ENCODE data around the gene OASL. TPM values are rescaled to one million over a fixed set of nuclear protein-coding genes. Genes with fewer than 3 reads are reported as not detected.
"Not testable (repeated sequence)": the region's sequence is repeated elsewhere in the genome, so short reads cannot be mapped to it uniquely, and the experiment has no call there.

Gene OASL
- total RNA-seq, 3 donors from 2014 or later (not counting 1 experiment from before 2014, with no cell fraction given) = 7.5 to 48.0 (median 35.2) TPM

- Histone ChIP-seq H3K27me3 (ENCODE audit: control insufficient read depth, insufficient read depth, low read length) (no peaks in the 10 kb centered on the region), H3K27ac (ENCODE audit: low read length) (no peak overlapping the region), H3K4me3 (ENCODE audit: low read length) (no peak overlapping the region), H3K9me3 (ENCODE audit: control insufficient read depth, insufficient read depth, low read length) (no peaks in the 10 kb centered on the region), H3K36me3 (ENCODE audit: control insufficient read depth, insufficient read depth, low read length) (no peaks in the 10 kb centered on the region), H3K4me1 (ENCODE audit: control insufficient read depth, insufficient read depth, low read length) (no peaks in the 10 kb centered on the region)
- H3K9me3 Mint-ChIP-seq = no peaks in the 10 kb centered on the region
- ATAC-seq (no peak), DNase-seq (no peak)
- H3K36me3 Mint-ChIP-seq = no peaks in the 10 kb centered on the region
- no peak overlapping the region for H3K27ac Mint-ChIP-seq
- 92% methylated on average over 11 of the region's 11 CpGs for WGBS (ENCODE audit: insufficient coverage)
- intact Hi-C loops (cut with micrococcal nuclease) = no loop called here
- TF ChIP-seq CTCF (IDR thresholded peaks at IDR 0.05) = no peak
- H3K27me3 Mint-ChIP-seq (ENCODE audit: low read depth in 2 of 2) = peaks cover 0 to 4% of the 10 kb centered on the region in 2 donors
- H3K4me1 Mint-ChIP-seq = no peaks in the 10 kb centered on the region
- H3K4me3 Mint-ChIP-seq = no peak overlapping the region
Observed at GRCh38 chr12:121053706-121054105, 14.7 kb upstream of the OASL start.

- WGBS (ENCODE audit: insufficient coverage) = 67% methylated on average over 1 of the region's 2 CpGs
- no peaks in the 10 kb centered on the region for H3K36me3 ChIP-seq (ENCODE audit: control insufficient read depth, insufficient read depth, low read length)
- Mint-ChIP-seq H3K9me3 (no peaks in the 10 kb centered on the region), H3K36me3 (no peaks in the 10 kb centered on the region), H3K4me3 (no peak overlapping the region), H3K27me3 (ENCODE audit: low read depth in 2 of 2) (peaks cover 0 to 4% of the 10 kb centered on the region in 2 donors), H3K27ac (no peak overlapping the region), H3K4me1 (no peaks in the 10 kb centered on the region)
- TF ChIP-seq CTCF (IDR thresholded peaks at IDR 0.05) = no peak
- ATAC-seq (no peak), DNase-seq (no peak)
- no peaks in the 10 kb centered on the region for H3K27me3 ChIP-seq (ENCODE audit: control insufficient read depth, insufficient read depth, low read length)
- H3K4me3 ChIP-seq (ENCODE audit: low read length) = no peak overlapping the region
- no peak overlapping the region for H3K27ac ChIP-seq (ENCODE audit: low read length)
- H3K9me3 ChIP-seq (ENCODE audit: control insufficient read depth, insufficient read depth, low read length) = no peaks in the 10 kb centered on the region
- intact Hi-C loops (cut with micrococcal nuclease) = no loop called here
- no peaks in the 10 kb centered on the region for H3K4me1 ChIP-seq (ENCODE audit: control insufficient read depth, insufficient read depth, low read length)
Observed at GRCh38 chr12:121050725-121051124, 11.7 kb upstream of the OASL start.

- DNase-seq (peak in 1 of 2 donors; percentile 27), ATAC-seq (no peak)
- H3K4me3 Mint-ChIP-seq = peak overlapping the region; percentile 1
- H3K27me3 Mint-ChIP-seq (ENCODE audit: low read depth in 2 of 2) = peaks cover 1 to 6% of the 10 kb centered on the region in 2 donors
- H3K4me1 Mint-ChIP-seq = no peaks in the 10 kb centered on the region
- H3K27ac ChIP-seq (ENCODE audit: low read length) = no peak overlapping the region
- no peak overlapping the region for H3K27ac Mint-ChIP-seq
- intact Hi-C loops (cut with micrococcal nuclease) = no loop called here
- no peaks in the 10 kb centered on the region for H3K9me3 ChIP-seq (ENCODE audit: control insufficient read depth, insufficient read depth, low read length)
- no peak overlapping the region for H3K4me3 ChIP-seq (ENCODE audit: low read length)
- H3K4me1 ChIP-seq (ENCODE audit: control insufficient read depth, insufficient read depth, low read length) = no peaks in the 10 kb centered on the region
- no peaks in the 10 kb centered on the region for H3K9me3 Mint-ChIP-seq
- no peaks in the 10 kb centered on the region for H3K36me3 Mint-ChIP-seq
- no peak for TF ChIP-seq CTCF (IDR thresholded peaks at IDR 0.05)
- WGBS (ENCODE audit: insufficient coverage) = 88% methylated on average over 7 of the region's 7 CpGs
- no peaks in the 10 kb centered on the region for H3K36me3 ChIP-seq (ENCODE audit: control insufficient read depth, insufficient read depth, low read length)
- H3K27me3 ChIP-seq (ENCODE audit: control insufficient read depth, insufficient read depth, low read length) = no peaks in the 10 kb centered on the region
Observed at GRCh38 chr12:121048442-121048841, 9.4 kb upstream of the OASL start.

- not testable (repeated sequence) for H3K4me1 Mint-ChIP-seq, H3K4me3 Mint-ChIP-seq
- WGBS (ENCODE audit: insufficient coverage) = 80% methylated on average over 9 of the region's 12 CpGs
Observed at GRCh38 chr12:121047400-121047799, 8.4 kb upstream of the OASL start.

More at GRCh38 chr12:121047400-121047799, 8.4 kb upstream of the OASL start:
- H3K36me3 Mint-ChIP-seq; H3K27me3 ChIP-seq (ENCODE audit: control insufficient read depth, insufficient read depth, low read length); H3K4me1 ChIP-seq (ENCODE audit: control insufficient read depth, insufficient read depth, low read length); H3K27ac ChIP-seq (ENCODE audit: low read length); intact Hi-C loops (cut with micrococcal nuclease); H3K4me3 ChIP-seq (ENCODE audit: low read length); H3K36me3 ChIP-seq (ENCODE audit: control insufficient read depth, insufficient read depth, low read length); H3K9me3 Mint-ChIP-seq; DNase-seq; H3K27ac Mint-ChIP-seq; ATAC-seq; H3K9me3 ChIP-seq (ENCODE audit: control insufficient read depth, insufficient read depth, low read length): not testable (repeated sequence)
- peaks cover 12 to 13% of the 10 kb centered on the region in 2 donors for H3K27me3 Mint-ChIP-seq (ENCODE audit: low read depth in 2 of 2)

Data from natural killer cell (primary cell).